ENCODE measurements around the gene PNMA8C. TPM values are rescaled to one million over a fixed set of nuclear protein-coding genes. Genes with fewer than 3 reads are reported as not detected.
"Not testable (repeated sequence)": the region's sequence is repeated elsewhere in the genome, so short reads cannot be mapped to it uniquely, and the experiment has no call there.

PNMA8C gene
- polyA plus RNA-seq, 3 donors, result 0.41 to 0.60 (median 0.46) TPM

GRCh38 chr19:46412650-46413261 lies 16.0 kb downstream of the PNMA8C start:
- DNase-seq, result no peak

GRCh38 chr19:46411925-46412649 lies 16.6 kb downstream of the PNMA8C start:
- no peak for DNase-seq

GRCh38 chr19:46411088-46411924 lies 17.4 kb downstream of the PNMA8C start:
- DNase-seq, result no peak

- DNase-seq, result no peak
These were observed 18.3 kb downstream of the PNMA8C start for GRCh38 chr19:46410205-46411087.

- DNase-seq, result no peak
These were observed 19.5 kb downstream of the PNMA8C start for GRCh38 chr19:46409191-46409590.

GRCh38 chr19:46408664-46409039 lies 20.1 kb downstream of the PNMA8C start:
- peak; percentile 54 for DNase-seq

- no peak for DNase-seq
These were observed 20.7 kb downstream of the PNMA8C start for GRCh38 chr19:46407856-46408663.

GRCh38 chr19:46406976-46407375 lies 21.8 kb downstream of the PNMA8C start:
- DNase-seq, result no peak

GRCh38 chr19:46404753-46405468 lies 23.8 kb downstream of the PNMA8C start:
- DNase-seq, result peak; percentile 53

- DNase-seq, result peak; percentile 69
These were observed 24.5 kb downstream of the PNMA8C start for GRCh38 chr19:46404055-46404752.

- DNase-seq, result no peak
These were observed 26.0 kb downstream of the PNMA8C start for GRCh38 chr19:46402725-46403124.

GRCh38 chr19:46397801-46398479 lies 30.8 kb downstream of the PNMA8C start:
- not testable (repeated sequence) for DNase-seq

GRCh38 chr19:46394402-46394797 lies 34.3 kb downstream of the PNMA8C start:
- no peak for DNase-seq

- no peak for DNase-seq
These were observed 35.0 kb downstream of the PNMA8C start for GRCh38 chr19:46393456-46394401.

- DNase-seq, result no peak
These were observed 35.9 kb downstream of the PNMA8C start for GRCh38 chr19:46392837-46393236.

- DNase-seq, result peak; percentile 55
These were observed 36.4 kb downstream of the PNMA8C start for GRCh38 chr19:46392252-46392801.
